GM21619 (cell line): ENCODE data around the gene XKR7.
A peak's percentile ranks its signal among the peaks of the same experiment; 100 is the strongest.
"Not testable (repeated sequence)": the region's sequence is repeated elsewhere in the genome, so short reads cannot be mapped to it uniquely, and the experiment has no call there.

Experiments
- ATAC-seq: cut with Tn5 transposase; IDR thresholded peaks from one replicate; pipeline ENCODE4 v1.9.1; 2021; ENCODE audit not compliant: unreplicated experiment

The XKR7 gene, protein sequence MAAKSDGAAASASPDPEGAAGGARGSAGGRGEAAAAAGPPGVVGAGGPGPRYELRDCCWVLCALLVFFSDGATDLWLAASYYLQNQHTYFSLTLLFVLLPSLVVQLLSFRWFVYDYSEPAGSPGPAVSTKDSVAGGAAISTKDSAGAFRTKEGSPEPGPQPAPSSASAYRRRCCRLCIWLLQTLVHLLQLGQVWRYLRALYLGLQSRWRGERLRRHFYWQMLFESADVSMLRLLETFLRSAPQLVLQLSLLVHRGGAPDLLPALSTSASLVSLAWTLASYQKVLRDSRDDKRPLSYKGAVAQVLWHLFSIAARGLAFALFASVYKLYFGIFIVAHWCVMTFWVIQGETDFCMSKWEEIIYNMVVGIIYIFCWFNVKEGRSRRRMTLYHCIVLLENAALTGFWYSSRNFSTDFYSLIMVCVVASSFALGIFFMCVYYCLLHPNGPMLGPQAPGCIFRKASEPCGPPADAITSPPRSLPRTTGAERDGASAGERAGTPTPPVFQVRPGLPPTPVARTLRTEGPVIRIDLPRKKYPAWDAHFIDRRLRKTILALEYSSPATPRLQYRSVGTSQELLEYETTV

DNA sequence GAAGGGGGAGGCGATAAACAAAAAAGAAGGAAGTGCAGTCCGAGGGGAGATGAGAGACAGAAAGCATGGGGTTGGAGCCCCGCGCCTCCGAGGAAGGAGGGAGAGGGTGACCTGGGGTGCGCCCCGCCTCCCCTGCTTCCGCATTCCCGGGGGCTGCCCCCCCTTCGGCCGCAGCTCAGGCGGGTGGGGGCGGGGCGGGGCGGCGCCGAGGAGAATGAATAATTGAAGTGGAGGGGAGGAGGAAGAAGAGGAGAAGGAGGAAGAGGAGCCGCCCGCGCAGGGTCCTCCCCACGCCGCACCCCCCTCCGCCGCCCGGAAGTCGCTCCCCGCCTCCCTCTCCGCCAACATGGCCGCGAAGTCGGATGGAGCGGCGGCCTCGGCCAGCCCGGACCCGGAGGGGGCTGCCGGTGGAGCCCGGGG lies at the start of gene XKR7:
Gene XKR7 (plus strand): TSS at position 322 of the 420 bp plus-strand sequence. CDS start 25 bp downstream, at position 347.
- no peak for ATAC-seq

DNA sequence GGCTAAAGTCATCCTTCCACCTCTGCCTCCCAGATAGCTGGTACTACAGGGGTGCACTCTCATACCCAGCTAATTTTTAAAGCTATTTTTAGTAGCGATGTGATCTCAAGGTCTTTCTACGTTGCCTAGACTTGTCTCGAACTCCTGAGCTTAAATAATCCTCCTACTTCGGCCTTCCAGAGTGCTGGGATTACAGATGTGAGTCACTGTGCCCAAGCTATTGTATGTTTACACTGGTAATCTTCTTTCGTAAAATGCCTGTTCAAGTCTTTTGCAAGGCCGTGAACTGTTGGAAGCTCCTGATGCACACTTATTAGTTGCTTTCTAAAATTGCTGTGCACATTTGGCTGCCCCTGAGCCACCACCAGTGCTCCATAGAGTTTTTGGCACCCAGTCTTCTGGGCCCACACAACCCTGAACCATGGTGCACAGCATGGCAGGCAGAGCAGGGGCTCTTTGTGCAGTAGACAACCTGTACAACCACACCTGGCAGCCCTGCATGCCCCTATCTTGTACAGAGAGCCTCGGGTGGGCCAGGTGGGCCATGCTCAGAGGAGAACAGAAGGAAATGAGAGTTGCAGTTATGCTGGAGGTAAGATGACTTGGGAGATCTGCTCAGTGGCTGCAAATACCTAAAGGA lies 49.4 kb upstream of the XKR7 start:
- ATAC-seq: no peak

DNA sequence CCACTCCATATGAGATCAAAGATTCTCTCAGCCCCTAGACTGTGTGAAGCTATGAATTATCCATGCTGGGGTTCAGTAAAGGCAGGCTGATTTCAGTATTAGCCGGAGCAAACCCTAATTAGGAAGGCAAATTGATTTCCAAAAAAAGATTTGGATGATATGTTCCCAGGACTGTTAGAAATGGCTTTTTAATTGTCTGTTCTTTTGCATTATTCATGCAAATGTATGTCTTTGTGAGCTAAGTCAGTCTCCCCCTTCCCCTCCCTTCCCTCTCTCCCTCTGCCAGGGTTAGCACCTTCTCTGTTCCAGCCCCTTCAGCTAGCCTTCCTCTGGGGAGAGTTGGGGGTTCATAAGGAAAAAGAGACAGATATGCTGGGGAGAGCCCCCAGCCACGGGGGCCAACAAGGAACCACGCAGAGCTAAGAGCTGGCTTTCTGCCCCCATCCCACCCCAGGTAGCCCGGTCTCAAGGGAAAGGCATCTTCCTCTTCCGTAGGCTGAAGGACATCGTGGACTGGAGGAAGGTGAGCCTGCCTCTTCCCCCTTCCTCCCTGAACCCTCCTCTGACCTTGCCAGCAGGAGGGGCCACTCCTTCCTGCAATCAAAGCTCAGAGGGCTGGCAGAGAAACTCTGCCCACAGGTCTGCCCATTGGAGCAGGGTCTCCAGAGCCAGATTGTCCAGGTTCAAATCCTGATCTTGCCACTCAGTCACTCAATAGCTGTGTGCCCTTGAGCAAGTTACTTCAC lies 48.4 kb upstream of the XKR7 start:
- ATAC-seq: no peak

DNA sequence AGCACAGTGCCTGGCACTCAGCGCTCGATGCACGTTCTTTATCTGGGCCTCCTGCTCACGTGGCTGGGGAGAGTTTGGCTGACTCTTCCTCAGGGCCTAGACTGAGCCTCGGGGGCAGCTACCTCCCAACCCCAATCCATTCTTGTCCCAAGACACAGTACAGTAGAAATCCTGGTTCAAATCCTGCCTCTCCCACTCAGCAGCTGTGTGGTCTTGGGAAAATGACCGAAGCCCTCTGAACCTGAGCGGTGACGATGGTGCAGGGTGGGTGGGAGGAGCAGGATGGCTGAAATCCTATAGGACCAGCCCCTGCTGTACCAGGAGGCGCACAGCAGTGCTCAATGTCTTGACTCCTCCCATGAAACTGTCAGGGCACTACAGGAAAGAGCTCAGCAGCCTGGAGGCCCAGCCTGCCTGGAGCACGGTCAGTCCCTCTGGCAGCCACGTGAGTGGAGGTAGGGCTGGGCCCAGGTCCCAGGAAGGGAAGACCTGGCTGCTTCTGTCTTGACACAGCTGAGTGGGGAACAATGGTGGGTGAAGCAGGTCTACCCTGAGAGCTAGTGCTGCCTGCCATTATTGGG lies 47.6 kb upstream of the XKR7 start:
- no peak for ATAC-seq

DNA sequence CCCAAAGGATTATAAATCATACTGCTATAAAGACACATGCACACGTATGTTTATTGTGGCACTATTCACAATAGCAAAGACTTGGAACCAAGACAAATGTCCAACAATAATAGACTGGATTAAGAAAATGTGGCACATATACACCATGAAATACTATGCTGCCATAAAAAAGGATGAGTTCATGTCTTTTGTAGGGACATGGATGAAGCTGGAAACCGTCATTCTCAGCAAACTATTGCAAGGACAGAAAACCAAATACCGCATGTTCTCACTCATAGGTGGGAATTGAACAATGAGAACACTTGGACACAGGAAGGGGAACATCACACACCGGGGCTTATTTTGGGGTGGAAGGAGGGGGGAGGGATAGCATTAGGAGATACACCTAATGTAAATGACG lies 46.5 kb upstream of the XKR7 start:
- not testable (repeated sequence) for ATAC-seq

DNA sequence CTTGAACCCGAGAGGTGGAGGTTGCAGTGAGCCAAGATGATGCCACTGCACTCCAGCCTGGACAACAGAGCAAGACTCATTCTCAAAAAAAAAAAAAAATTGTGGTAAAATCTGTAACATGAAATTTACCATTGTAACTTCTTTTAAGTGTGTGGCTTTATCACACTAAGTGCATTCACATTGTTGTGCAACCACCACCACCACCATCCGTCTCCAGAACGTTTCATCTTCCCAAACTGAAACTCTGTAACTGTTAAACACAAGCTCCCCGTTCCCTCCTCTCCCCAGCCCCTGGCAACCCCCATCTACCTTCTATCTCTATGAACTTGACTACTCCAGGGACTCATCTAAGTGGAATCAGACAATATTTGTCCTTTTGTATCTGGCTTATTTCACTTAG lies 45.8 kb upstream of the XKR7 start:
- ATAC-seq: no peak

DNA sequence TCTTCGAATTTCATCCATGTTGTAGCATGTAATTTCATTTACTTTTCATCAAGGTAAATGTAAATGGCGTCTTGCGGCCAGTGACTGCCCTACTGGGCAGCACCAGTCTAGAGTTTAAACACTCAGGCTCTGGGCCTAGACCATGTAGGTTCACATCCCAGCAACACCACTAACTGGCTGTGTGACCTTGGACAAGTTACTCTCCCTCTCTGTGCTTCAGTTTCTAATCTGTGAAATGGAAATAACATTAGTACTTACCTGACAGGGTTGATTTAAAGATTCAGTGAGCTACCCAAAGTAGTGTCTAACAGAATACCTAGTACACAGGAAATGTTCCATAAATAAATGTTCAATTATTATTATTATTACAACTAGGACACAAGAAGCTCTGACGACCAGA lies 45.4 kb upstream of the XKR7 start:
- no peak for ATAC-seq

DNA sequence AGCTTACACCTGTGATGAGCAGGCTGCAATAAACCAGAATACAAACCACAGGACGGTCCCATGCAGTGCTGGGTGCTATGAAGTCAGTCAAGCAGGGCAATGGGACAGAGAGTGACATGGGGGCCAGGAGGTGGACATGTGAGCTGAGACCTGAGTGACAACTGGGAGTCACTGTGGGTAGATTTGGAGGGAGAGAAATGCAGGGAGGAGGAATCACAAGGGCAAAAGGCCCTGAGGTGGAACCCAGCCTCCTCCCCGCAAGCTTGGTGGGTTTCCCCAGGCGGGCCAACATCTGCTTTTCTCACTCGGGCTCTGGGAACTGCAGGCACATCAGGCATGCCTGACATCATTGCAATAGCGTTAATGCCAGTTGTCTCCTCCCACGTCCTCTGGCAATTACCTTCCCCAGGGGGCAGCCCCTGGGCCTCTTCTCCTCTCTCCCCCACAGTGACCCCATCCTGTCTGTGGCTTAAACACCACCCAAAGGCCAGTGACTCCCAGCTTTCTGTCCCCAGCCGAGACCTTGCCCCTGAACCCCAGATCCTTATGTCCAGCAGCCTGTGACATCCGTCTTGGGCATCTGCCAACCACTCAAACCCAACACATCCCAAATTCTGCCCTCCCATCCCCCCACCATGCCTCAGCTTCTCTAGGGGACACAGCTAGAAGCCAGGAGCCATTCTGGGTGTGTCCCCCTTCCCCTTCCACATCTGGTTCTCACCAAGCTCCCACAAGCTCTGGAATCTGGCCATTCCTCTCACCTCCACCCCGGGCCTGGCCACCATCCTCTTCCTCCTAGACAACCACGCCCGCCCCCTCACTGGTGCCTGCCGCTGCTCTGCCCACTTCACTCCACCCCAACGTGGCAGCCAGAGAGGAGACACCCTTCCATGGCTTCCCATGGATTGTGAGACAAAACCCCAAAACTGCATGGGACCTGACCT lies 44.3 kb upstream of the XKR7 start:
- ATAC-seq: peak; percentile 74

DNA sequence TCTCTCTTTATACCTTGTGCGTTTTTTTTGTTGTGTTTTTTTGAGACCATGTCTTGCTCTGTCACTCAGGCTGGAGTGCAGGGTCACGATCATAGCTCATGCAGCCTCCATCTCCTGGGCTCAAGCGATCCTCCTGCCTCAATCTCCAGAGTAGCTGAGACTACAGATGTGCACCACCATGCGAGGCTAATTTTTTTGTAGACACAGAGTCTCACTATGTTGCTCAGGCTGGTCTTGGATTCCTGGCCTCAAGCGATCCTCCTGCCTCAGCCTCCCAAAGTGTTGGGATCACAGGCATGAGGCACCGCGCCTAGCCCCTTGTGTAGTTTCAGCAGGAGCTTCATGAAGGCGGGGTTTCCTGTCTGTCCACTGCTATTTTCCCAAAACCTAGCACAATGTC lies 43.4 kb upstream of the XKR7 start:
- no peak for ATAC-seq

DNA sequence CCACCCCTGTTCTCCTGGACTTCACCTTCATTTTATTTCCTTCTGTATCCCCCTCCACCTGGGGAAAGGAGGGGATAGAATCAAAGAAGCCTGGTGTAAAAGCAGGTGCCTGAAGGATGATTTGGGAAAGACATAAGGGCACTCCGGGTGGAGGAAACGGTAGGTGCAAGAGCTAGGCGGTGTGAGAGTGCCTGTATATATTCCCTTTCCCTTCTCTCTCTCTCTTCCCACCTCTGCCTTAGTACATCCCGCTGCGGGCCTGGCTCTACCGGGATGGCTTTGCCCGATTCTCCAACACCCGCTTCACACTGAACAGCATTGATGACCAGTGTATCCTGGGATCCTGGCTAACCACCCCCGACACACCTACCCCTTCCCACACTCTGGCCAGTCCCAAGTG lies 42.3 kb upstream of the XKR7 start:
- no peak for ATAC-seq

DNA sequence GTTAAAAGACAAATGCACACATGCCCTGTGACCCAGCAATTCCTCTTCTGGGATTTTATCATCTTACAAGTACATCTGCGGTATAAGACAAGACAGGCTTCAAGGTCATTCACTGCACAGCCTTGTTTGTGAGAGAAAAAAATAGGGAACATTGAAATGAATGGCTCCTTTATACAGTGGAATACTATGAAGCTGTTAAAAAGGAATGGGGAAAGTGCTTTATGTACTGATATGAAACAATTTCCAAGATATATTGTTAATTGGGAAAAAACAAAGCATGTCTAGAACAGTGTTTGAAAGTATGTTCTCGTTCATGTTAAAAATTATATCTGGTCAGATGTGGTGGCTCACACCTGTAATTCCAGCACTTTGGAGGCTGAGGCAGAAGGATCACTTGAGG lies 41.5 kb upstream of the XKR7 start:
- ATAC-seq: no peak

DNA sequence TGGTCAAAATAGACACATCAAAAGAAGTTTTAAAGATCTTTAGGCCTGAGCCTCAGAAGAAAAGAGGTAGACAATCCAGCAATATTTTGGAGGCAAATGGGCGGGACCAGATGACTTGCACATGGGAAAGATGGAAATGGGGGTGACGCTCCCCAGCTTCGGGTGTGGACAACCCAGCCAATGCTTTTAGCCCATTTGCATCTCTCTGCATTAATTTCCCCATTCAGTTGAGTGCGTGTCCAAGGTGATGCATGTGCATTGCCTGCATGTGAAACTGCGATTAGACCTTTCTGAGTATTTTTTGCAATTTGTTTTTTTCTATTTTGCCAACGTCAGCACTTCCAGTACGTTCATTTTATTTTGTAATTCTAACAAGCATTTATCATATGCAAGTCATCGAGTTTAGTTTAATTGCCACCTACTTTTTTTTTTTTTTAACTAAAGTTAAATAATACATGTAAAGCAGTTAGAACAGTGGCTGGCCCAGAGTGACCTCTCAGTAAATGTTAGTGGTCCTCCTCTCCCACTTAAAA lies 40.3 kb upstream of the XKR7 start:
- no peak for ATAC-seq

DNA sequence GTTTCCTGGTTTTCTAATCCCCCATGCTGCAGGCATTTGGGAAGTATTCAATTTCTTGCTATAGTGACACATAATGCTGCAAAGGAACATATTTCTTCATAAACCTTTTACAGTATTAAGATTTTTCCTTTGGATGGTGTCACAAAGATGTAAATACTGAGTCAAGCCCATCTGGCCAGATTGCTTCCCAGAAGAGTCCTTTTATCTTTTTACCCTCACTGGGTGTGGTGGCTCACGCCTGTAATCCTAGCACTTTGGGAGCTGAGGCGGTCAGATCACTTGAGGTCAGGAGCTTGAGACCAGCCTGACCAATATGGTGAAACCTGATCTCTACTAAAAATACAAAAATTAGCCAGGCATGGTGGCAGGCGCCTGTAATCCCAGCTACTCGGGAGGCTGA lies 38.3 kb upstream of the XKR7 start:
- not testable (repeated sequence) for ATAC-seq

DNA sequence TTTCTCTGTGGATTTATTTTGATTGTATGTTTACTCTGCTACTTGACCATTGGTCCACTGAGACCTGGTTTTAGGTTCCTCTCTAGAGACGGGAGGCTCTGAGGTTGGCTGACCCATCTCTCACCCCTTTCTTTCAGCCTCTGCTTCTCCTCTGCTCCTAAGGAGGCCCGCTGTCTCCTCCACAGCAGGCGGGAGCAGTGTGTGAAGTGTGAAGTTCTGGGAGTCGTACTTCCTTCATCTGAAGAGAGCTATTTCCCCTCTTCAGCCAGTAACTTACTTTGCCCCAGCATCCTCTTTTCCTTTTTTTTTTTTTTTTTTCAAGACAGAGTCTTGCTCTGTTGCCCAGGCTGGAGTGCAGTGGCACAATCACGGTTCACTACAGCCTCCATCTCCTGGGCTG lies 37.2 kb upstream of the XKR7 start:
- ATAC-seq: no peak

DNA sequence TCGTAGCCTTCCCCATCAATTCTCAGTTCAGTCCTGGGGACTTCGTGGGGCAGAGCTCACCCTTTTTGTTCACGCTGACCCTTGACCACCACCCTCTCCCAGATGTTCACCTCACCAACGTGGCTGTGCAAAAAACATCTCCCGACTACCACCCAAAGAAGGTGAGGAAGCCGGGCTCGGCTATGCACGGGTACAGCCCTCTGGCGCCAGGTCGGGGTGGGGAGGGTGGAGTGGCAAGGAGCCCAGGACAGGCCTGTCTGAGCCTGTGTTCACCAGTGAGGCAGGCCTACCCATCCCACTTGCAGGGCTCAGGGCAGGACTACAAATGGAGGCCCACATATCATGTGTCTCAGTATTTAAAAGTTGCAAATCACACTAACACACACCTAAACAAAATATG lies 34.3 kb upstream of the XKR7 start:
- ATAC-seq: no peak

DNA sequence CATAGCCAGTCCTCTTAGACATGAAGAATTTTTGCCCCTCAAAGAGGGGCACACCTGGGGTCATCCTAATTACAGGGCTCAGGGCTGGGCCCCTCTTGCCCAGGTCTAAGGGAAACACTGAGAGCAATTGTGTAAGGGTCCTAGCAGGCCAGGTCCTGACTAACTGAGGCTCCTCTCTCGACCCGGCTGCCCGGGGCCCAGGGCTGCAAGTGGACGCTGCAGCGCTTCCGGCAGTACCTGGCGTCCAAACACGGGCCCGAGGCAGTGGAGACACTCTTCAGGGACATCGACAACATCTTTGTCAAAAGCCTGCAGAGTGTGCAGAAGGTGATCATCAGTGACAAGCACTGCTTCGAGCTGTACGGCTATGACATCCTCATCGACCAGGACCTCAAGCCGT lies 33.5 kb upstream of the XKR7 start:
- ATAC-seq: no peak

DNA sequence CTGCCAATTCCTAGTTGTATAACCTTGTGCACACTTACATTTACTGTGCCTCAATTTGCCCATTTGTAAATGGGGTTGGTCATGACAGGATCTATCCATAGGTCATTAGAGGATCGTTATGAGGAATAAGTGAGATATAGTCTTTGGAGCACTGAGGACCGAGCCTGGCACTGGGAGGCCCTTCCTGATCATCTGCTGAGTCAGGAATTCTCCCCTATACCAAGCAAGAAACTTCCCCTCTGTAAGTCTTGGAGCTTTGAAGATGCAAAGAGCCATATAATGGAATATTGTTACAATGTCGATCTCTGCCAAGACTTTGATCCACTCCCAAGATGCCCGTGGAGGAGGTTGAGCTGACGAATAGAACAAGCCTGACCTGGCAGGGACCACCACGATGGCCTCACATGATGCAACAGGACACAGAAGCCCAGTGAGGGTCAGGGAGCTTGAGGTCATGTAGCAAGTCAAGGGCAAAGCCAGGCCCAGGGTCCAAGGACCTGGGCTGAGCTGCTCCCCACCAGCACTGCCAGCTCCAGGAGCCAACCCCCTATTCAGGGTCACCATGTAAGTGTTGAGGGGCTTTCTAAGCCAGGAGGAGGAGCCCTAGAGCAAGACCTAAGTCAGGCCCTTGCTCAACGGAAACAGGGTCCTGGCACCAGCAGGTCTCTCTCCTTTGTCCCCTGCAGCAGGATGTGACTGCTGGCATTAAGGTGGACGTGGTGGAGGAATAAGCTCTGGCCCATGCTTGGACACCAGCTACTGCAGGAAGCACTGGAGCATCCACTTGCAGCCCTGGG lies 32.8 kb upstream of the XKR7 start:
- ATAC-seq: no peak

DNA sequence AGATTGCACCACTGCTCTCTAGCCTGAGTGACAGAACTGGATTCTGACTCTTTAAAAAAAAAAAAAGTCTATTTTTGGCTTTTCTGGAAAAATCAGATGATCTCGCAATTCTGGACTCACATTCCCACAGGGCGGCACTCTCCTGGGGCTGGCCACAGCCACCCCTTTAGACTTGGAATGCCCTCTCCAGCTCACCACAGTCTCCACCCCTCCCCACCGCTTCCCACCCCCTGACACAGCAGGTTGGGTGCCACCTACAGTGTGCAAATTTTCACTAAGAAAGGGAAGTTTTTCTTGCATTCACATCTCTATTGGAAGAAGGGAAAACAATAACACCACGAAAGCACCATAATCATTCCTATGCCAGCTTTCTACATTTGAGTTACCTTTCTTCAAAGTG lies 31.5 kb upstream of the XKR7 start:
- ATAC-seq: no peak

DNA sequence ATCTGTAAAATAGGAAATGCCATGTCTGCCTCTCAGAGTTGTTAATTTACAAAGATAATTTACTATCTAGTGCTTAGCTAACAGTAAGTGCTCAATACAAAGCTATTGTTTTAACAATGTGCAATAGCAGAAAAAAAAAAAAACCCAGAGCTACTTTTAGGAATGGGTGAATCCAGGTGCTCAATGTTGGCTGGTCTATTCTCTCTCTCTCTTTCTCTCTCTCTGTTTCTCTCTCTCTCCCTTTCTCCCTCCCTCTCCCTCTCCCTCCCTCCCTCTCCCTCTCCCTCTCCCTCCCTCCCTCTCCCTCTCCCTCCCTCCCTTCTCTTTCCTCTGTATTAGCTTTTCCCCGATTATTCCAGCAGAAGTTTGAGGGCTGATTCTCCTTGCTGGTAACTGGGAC lies 30.1 kb upstream of the XKR7 start:
- no peak for ATAC-seq
